ENCODE results near the gene RPGRIP1. TPM values are rescaled to one million over a fixed set of nuclear protein-coding genes. Genes with fewer than 3 reads are reported as not detected.
"Not testable (repeated sequence)": the region's sequence is repeated elsewhere in the genome, so short reads cannot be mapped to it uniquely, and the experiment has no call there.

RPGRIP1 gene
- total RNA-seq (2014; rRNA removed; shearing (Covaris generic)) = not detected in 2 replicates

DNA sequence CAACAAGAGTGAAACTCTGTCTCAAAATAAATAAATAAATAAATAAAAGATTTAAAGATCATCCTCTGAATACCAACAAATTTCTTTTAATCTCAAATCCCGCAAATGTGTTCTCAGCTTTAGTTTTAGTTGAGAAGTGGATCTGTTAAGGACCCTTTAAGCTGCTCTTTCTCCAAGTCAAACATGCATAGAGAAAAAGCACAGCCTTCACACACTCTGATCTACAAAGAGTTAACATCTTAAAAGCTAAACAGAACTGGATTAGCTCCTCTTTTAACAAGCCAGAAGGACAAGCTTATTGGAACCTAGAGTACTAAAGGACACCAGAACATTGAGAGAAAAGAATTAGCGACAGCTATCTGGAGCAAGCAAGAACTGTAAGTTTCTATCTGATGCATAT lies at the start of gene RPGRIP1:
TSS of gene RPGRIP1 (plus strand) at position 301 of the 400 bp plus-strand sequence. CDS start 7,894 bp downstream, outside the sequence.
- DNase-seq (ENCODE audit: low spot score) = no peak

DNA sequence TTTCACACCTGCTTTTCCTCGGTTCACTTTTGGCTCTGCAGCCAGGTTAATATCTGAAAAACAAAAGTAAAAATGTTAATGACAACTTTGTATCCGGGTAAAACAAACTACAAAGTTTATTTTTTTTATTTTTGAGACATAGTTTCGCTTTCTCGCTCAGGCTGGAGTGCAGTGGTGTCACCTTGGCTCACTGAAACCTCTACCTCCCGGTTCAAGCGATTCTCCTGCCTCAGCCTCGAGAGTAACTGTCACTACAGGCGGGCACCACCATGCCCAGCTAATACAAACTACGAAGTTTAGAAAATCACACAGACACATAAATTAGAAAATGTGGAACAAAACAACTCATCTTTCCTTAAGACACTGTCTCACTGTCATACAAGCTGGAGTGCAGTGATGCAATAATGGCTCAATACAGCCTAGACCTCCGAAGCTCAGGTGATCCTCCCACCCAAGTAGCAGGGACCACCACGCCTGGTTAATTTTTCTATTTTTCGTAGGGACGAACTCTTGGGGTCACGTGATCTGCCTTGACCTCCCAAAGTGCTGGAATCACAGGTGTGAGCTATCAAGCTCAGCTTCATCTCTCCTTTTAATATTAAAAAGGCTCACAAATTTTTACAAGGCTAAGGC lies 48.7 kb upstream of the RPGRIP1 start:
- no peak for DNase-seq (ENCODE audit: low spot score)

DNA sequence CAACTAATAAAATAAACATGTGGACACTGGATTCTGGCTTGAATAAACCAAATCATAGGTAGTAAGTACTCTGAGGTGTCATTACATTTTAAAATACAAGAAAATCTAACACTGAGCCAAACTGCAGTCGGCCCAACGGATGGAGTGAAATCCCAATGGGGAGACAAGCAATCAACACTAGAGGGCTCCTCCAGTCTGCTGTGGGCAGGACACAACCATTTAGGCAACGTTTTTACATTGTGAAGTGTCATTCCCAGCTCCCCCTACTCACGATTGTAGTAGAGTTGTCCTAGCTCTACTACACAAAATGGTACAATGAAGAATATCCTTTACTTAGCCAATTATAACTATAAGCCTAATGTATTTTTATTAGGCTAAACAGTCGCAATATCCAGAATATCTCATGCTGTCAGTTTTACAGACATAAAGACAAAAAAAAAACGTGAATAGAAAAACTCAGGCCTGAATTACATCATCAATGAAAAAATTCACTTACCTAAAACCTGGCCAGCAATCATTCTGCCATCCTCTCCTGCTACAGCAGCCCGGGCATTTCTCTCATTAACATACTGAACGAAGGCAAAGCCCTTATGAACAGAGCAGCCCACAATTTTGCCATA lies 46.3 kb upstream of the RPGRIP1 start:
- no peak for DNase-seq (ENCODE audit: low spot score)

DNA sequence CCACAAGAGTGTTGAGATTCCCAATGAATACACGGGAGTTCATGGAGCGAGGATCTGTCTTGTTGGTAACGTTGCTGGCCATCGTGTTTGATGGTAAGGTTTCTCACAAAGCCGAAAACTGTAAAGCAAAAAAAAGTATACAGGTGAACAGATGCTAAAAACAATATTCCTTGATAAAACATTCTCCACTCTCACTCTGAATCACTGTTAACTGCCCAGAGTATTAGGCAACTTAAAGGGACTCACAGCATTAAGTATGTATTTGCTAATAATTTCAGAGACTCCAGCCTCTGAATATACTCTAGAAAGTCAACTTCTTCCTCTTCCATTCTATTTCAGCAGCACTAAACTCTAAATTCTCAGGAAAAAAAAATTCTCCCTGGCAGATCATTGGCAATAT lies 45.8 kb upstream of the RPGRIP1 start:
- no peak for DNase-seq (ENCODE audit: low spot score)

DNA sequence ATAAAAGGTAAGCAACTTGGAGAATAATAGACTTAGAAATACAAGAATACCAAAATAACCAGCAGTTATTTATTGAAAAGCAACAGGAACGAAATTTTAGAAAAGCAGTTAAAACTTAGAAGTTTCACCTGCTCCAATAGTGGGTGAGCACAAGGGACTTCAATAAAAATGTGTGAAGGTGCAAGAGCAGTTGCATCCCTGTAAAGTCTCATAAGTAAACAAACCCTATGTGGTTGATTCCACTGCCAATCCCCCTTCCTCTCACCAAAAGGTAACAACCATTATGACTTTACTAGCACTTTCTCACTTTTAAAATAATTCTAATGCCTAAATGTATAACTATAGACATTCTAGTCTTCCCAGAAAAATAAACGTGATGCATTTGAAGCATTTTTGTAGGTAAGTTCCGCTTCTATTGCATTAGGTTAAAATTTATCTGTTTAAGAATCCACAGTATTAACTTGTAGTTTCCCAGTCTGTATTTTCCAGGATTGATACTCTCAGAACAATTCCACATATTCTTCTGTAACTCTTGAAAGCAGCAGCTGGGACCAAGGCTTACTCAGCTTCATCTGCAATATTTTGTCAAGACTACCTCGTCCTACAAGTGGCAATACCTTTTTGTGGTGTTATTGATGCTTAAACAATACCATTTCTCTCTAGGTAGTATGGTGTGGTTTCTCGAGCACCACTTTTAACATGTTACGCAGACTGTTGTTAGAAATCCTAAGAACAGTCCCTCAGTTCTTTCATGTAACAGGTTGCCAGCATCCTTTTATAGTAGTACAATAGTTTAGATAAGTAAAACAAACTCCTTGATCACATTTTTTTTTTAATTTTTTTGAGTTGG lies 42.7 kb upstream of the RPGRIP1 start:
- DNase-seq (ENCODE audit: low spot score) = no peak

DNA sequence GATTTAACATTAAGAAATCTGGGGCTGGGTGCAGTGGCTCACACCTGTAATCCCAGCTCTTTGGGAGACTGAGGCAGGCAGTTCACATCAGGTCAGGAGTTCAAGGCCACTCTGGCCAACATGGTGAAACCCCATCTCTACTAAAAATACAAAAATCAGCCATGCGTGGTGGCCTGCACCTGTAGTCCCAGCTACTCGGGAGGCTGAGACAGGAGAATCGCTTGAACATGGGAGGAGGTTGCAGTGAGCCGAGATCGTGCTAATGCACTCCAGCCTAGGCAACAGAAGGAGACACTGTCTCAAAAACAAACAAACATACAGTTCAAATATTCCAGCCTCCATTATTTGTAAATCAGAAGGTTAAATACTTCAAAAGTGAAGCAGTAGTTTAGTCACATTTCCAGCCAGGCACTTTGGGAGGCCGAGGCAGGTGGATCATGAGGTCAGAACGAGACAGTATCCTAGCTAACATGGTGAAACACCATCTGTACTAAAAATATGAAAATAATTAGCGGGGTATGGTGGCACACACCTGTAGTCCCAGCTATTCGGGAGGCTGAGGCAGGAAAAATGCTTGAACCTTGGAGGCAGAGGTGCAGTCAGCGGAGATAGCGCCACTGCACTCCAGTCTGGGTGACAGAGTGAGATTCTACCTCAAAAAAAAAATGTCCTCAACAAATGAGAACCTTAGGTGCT lies 40.9 kb upstream of the RPGRIP1 start:
- no peak for DNase-seq (ENCODE audit: low spot score)

DNA sequence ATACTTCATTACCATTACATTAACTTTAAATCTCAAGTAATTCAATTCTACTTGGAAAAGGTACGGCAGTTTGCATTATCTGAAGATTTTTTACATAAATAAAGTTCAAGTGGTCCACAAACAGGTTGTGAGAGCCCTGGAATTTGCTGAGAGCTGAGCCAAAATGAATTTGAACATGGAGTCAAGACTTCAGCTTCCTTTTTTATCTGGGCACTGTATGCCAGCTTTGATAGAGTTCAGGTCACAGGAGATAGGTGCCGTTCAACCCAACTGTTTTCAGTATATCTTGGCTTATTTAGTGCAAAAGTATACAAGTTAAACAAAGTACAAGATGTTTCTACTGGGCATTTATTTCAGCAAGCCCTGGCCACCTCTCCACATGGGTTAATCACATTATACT lies 39.5 kb upstream of the RPGRIP1 start:
- DNase-seq (ENCODE audit: low spot score) = no peak

DNA sequence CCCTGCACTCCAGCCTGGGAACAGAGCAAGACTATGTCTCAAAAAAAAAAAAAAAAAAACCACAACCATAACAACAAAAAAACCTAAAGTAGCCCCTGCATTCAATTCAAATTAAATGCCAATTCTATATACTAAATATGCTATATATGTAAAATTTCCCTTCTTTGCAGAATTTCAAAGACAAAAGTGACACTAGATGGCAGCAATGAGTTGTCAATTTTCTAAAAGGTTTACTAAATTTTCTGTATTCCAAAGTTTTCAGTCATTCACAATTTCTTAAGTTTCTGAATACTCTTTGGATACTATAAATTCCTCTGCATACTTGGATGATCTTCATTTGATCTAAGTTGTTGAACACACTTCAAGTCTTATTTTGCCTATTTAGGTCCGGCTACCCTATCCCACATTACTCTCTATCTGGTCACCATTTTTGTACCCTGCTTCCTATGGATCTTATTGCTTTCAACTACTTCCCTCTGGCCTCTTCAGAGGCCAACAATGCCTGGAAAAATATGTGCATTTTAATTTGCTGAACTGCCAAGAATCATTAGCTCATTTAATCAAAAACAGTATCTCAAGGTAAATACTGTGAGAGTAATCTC lies 38.6 kb upstream of the RPGRIP1 start:
- DNase-seq (ENCODE audit: low spot score) = no peak

DNA sequence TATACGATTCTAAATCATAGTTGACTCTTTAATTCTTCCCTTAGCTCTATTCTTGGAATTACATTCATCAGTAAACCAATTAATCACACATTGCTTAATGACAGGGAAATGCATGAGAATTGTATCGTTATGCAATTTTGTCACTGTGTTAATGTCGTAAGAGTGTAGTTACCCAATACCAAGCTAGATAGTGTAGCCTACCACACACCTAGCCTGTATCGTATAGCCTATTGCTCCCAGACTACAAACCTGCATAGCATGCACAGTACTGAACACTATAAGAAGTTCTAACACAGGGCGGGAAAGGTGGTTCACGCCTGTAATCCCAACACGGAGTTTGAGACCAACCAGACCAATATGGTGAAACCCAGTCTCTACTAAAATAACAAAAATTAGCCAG lies 35.3 kb upstream of the RPGRIP1 start:
- no peak for DNase-seq (ENCODE audit: low spot score)

DNA sequence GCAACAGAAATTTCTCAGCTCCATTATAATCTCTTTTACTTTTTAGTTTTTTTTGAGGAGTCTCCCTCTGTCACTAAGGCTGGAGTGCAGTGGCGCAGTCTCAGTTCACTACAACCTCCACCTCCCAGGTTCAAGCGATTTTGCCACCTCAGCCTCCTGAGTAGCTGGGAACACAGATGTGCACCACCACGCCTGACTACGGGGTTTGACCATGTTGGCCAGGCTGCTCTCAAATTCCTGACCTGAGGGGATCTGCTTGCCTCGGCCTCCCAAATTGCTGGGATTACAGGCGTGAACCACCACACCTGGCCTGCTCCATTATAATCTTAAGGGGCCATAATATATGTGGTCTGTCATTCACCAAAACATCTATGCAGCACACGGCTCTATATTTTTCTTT lies 34.1 kb upstream of the RPGRIP1 start:
- DNase-seq (ENCODE audit: low spot score) = no peak

DNA sequence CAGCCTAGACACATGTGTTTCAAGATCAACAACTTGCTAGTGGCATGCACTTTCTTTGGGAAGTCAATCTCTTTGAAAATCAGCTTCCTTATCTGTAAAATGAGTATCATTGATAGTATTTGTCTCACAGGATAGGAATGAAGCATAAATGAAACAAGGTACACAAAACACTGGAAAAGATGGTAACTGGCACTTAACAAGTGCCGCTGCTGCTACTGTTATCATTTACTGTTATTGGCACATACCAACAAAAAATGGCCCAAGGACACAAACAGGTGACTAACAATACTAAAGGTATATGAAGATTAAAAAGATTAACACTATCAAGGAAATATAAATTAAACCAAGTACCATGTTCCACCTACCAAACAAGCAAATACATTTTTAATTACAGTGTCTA lies 31.5 kb upstream of the RPGRIP1 start:
- no peak for DNase-seq (ENCODE audit: low spot score)

DNA sequence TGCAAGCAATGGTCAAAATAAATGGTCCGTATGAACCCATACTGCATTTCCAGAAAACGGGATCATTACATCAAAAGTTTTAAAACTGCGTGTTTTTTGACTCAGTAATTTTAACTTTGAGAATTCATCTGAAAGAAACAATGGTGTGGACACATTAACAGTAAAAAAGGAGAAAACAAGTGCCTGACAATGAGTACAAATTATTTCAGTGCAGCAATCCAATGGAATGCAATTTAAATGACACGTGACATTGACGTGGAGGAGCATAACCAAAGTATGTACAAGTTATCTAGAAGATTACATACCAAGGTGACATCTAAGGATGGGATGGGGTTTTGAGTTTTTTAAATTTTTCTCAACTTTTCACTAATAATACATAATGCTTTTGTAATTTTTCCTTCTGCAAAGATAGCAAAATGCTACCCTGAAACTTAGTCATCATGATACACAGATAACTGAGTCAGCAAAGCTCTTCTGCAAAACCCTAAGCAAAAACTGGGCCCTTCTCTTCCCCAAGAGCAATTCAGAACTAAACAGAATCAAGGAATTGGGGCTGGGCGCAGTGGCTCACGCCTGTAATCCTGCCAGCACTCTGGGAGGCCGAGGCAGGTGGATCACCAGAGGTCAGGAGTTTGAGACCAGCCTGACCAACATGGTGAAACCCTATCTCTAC lies 31.0 kb upstream of the RPGRIP1 start:
- DNase-seq (ENCODE audit: low spot score) = no peak

DNA sequence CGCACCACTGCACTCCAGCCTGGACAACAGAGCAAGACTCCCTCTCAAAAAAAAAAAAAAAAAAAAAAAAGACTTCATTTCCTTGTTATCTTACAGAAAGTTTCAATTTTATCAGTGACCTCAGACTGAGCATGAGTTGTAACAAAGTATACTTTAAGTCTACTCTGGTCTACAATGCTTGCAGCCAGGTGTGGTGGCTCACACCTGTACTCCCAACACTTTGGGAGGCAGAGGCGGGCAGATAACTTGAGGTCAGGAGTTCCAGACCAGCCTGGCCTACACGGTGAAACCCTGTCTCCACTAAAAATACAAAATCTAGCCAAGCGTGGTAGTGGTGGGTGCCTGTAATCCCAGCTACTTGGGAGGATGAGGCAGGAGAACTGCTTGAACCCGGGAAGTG lies 28.7 kb upstream of the RPGRIP1 start:
- no peak for DNase-seq (ENCODE audit: low spot score)

DNA sequence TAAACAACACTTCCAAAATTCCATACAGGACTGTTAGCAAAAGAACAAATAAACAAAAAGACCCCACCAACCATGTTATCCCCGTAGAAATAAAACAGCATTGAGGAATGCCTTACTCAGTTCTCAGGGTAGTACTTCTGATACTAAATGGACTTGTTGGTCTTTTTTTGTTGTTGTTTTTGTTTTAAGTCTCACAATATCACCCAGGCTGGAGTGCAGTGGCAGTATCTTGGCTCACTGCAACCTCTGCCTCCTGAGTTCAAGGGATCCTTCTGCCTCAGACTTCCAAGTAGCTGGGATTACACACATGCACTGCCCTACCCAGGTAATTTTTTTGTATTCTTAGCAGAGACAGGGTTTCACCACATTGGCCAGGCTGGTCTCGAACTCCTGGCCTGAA lies 27.7 kb upstream of the RPGRIP1 start:
- no peak for DNase-seq (ENCODE audit: low spot score)

DNA sequence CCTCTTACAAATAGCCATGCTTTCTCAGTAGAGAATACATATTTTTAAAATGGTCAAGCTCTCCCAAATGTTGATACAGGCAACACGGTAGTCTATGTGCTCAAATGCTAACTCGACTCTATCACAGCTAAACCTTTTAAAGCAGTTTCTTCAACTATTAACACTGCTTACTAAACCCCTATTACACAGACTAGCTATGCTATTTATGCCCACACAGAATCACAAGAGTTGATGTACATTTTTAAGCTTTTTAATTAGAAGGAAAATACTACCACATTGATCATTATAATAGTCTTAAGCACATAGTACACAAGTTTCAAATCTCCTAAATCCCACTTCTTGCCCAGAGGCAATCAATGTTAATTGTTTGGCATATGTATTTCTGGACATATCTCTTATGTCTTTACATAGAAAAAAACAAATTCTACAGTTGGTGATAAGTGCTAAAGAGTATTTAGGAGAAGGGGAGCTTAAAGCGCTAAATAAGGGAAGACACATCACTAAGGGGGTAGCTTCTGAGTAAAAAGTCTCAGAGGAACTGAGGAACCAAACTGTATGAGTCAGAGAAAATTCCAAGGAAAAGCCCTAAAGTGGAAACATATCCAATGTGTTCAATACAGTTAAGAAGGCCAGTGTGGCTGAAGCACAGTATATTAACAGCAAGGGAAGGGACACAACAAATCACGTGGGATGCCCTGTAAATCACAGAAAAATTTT lies 24.3 kb upstream of the RPGRIP1 start:
- DNase-seq (ENCODE audit: low spot score) = no peak

DNA sequence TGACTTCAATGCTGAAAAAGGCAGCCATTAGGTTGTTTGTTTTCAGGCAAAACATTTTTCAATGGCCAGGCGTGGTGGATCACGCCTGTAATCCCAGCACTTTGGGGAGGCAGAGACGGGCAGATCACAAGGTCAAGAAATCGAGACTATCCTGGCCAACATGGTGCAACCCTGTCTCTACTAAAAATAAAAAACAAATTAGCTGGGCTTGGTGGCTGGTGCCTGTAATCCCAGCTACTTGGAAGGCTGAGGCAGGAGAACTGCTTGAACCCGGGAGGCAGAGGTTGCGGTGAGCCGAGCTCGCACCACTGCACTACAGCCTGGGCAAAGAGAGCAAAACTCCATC lies 23.8 kb upstream of the RPGRIP1 start:
- DNase-seq (ENCODE audit: low spot score) = not testable (repeated sequence)

DNA sequence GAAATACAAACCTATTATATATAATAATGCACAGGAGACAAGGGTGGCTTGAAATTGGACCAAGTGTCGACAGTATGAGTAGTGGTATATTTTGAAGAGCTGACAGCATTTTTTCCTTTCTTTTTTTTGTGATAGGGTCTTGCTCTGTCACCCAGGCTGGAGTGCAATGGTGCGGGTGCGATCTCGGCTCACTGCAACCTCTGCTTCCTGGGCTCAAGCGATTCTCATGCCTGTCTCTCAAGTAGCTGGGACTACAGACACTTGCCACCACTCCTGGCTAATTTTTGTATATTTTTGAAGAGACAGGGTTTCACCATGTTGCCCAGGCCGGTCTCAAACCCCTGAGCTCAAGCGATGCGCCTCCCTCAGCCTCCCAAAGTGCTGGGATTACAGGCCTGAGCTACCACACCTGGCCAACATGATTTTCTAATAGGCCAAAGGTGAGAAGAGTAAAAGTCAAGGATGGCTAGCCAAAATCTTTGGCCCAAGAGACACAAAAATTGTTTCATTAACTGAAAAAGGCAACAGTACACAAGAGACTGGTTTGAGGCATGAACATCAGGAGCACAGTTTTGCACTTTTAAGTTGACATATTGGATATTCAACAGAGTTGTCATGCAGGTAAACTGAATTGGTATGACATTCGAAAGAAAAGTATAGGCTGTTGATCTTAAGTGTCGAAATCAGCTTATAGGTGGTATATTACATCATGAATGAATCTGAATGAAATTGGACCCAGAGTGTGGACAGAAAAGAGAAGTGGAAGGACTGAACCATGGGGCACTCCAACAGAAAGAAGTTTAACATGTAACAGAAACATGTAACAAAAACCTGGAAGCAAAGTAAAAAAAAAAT lies 23.1 kb upstream of the RPGRIP1 start:
- no peak for DNase-seq (ENCODE audit: low spot score)

DNA sequence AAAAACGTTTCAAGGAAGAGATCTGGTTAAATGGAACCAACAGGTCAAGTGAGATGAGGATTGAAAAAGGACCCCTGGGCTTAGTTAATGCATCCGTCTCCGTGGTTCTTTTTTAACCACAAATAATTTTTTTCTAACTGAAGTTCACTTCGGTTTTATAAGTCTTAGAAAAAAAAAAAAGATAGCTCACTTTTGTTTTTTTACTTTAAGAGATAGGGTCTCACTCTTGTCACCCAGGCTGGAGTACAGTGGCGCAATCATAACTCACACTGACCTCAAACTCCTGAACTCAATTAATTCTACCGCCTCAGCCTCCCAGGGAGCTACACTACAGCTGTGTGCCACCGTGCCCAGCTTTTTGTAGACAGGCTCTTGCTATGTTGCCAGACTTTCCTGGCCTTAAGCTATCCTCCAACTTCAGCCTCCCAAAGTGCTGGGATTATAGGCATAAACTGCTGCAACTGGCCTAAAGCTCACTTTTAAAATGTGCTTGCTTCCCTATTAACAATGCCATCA lies 22.4 kb upstream of the RPGRIP1 start:
- DNase-seq (ENCODE audit: low spot score) = no peak
